WTC11 (cell line): Measurements from ENCODE around the gene RFC2. TPM values are rescaled to one million over a fixed set of nuclear protein-coding genes. Genes with fewer than 3 reads are reported as not detected.

ENCODE experiments used
- ATAC-seq: fragments of 200-7000 bp; cut with Tn5 transposase; 2 replicates; pipeline ENCODE4 v1.10.0; 2021; ENCODE audit warnings: mild to moderate bottlenecking, moderate library complexity
- CTCF ChIA-PET: fragments of 300-600 bp; sonication (Branson Sonifier 250); formaldehyde crosslinking; loops from one replicate; lab custom pipeline; 2021; ENCODE audit warnings: antibody characterized with exemption; lab: Charles Lee
- POLR2A ChIA-PET: fragments of 350-600 bp; sonication (Branson Sonifier 250); formaldehyde crosslinking; loops from one replicate; lab custom pipeline; 2021; ENCODE audit warnings: antibody characterized with exemption; lab: Charles Lee
- DNase-seq: peaks from one replicate; pipeline ENCODE4 v3.0.0; 2021; ENCODE audit warnings: low spot score
- H3K27ac Mint-ChIP-seq: 2 replicates; pipeline ENCODE4 v1.8.0; 2021; ENCODE audit warnings: mixed read lengths
- H3K27me3 Mint-ChIP-seq: 2 replicates; pipeline ENCODE4 v1.8.0; 2021; ENCODE audit warnings: low read depth, mild to moderate bottlenecking, moderate library complexity, mixed read lengths
- H3K36me3 Mint-ChIP-seq: 2 replicates; pipeline ENCODE4 v1.8.0; 2021; ENCODE audit warnings: mixed read lengths
- H3K4me1 Mint-ChIP-seq: 2 replicates; pipeline ENCODE4 v1.8.0; 2022; ENCODE audit warnings: mixed read lengths
- H3K4me3 Mint-ChIP-seq: 2 replicates; pipeline ENCODE4 v1.8.0; 2021; ENCODE audit warnings: mild to moderate bottlenecking, moderate library complexity, mixed read lengths
- H3K9me3 Mint-ChIP-seq: 2 replicates; pipeline ENCODE4 v1.8.0; 2021; ENCODE audit warnings: mixed read lengths
- CBFB ChIP-seq: sonication (generic); formaldehyde crosslinking; IDR thresholded peaks from 2 replicates; pipeline ENCODE4 v1.8.1; 2022; ENCODE audit warnings: mild to moderate bottlenecking, low read depth, missing genetic modification reagents
- CREB1 ChIP-seq: sonication (generic); formaldehyde crosslinking; IDR thresholded peaks from 2 replicates; pipeline ENCODE4 v1.8.0; 2023; ENCODE audit warnings: mild to moderate bottlenecking, missing genetic modification reagents
- JUN ChIP-seq: sonication (generic); formaldehyde crosslinking; IDR thresholded peaks from 2 replicates; pipeline ENCODE4 v1.8.0; 2023; ENCODE audit warnings: mild to moderate bottlenecking, missing genetic modification reagents
- KAT7 ChIP-seq: sonication (generic); formaldehyde crosslinking; IDR thresholded peaks from 2 replicates; pipeline ENCODE4 v1.8.1; 2023; ENCODE audit warnings: missing genetic modification reagents, mild to moderate bottlenecking, borderline replicate concordance
- NR1H2 ChIP-seq: sonication (generic); formaldehyde crosslinking; IDR thresholded peaks from 2 replicates; pipeline ENCODE4 v1.9.0; 2021; ENCODE audit warnings: mild to moderate bottlenecking, moderate library complexity, missing genetic modification reagents
- NR2C2 ChIP-seq: sonication (generic); formaldehyde crosslinking; IDR thresholded peaks from 2 replicates; pipeline ENCODE4 v1.8.0; 2022; ENCODE audit warnings: mild to moderate bottlenecking, missing genetic modification reagents
- SP1 ChIP-seq: sonication (generic); formaldehyde crosslinking; conservative IDR thresholded peaks from 2 replicates; pipeline ENCODE4 v1.8.1; 2022; ENCODE audit warnings: missing genetic modification reagents
- TEAD4 ChIP-seq: sonication (generic); formaldehyde crosslinking; IDR thresholded peaks from 2 replicates; pipeline ENCODE4 v1.8.0; 2022; ENCODE audit warnings: mild to moderate bottlenecking, missing genetic modification reagents
- ZNF138 ChIP-seq: sonication (generic); formaldehyde crosslinking; conservative IDR thresholded peaks from 2 replicates; pipeline ENCODE4 v1.8.1; 2022; ENCODE audit warnings: mild to moderate bottlenecking, moderate library complexity, missing genetic modification reagents
- ZNF671 ChIP-seq: fragments of 250-450 bp; sonication (Bioruptor Pico); IDR thresholded peaks from 2 replicates; pipeline ENCODE4 v1.8.0; 2021; ENCODE audit warnings: mild to moderate bottlenecking
- total RNA-seq: library from RNA; stranded (reverse); gene quantifications from 3 replicates; pipeline ENCODE4 v1.2.3, GENCODE V29; 2021
- TF ChIP-seq, protein P1 (sequence below): sonication (generic); formaldehyde crosslinking; IDR thresholded peaks from 2 replicates; pipeline ENCODE4 v1.8.1; 2023; ENCODE audit warnings: mild to moderate bottlenecking, missing genetic modification reagents, moderate library complexity
- TF ChIP-seq, protein P2 (sequence below): fragments of 250-450 bp; sonication (Bioruptor Pico); IDR thresholded peaks from 2 replicates; pipeline ENCODE4 v1.9.0; 2021; ENCODE audit warnings: mild to moderate bottlenecking
- TF ChIP-seq, protein P3 (sequence below): fragments of 250-450 bp; sonication (Bioruptor Pico); IDR thresholded peaks from 2 replicates; pipeline ENCODE4 v1.8.0; 2021; ENCODE audit warnings: mild to moderate bottlenecking
- TF ChIP-seq, protein P4 (sequence below): fragments of 200-600 bp; IDR thresholded peaks from 2 replicates; pipeline ENCODE4 v1.8.0; 2022; ENCODE audit warnings: antibody characterized with exemption
- TF ChIP-seq, protein P5 (sequence below): sonication (generic); formaldehyde crosslinking; IDR thresholded peaks from 2 replicates; pipeline ENCODE4 v1.8.1; 2023; ENCODE audit warnings: mild to moderate bottlenecking, missing genetic modification reagents
- TF ChIP-seq, protein P6 (sequence below): sonication (generic); formaldehyde crosslinking; IDR thresholded peaks from 2 replicates; pipeline ENCODE4 v1.8.1; 2022; ENCODE audit warnings: low read depth, missing genetic modification reagents, borderline replicate concordance
- TF ChIP-seq, protein P7 (sequence below): sonication (generic); formaldehyde crosslinking; IDR thresholded peaks from 2 replicates; pipeline ENCODE4 v1.8.0; 2022; ENCODE audit warnings: mild to moderate bottlenecking, missing genetic modification reagents
- TF ChIP-seq, protein P8 (sequence below): sonication (generic); formaldehyde crosslinking; IDR thresholded peaks from 2 replicates; pipeline ENCODE4 v1.8.0; 2022; ENCODE audit warnings: mild to moderate bottlenecking, missing genetic modification reagents

Gene RFC2
- total RNA-seq, 1 experiment from 2014 or later: 80.7 TPM

DNA sequence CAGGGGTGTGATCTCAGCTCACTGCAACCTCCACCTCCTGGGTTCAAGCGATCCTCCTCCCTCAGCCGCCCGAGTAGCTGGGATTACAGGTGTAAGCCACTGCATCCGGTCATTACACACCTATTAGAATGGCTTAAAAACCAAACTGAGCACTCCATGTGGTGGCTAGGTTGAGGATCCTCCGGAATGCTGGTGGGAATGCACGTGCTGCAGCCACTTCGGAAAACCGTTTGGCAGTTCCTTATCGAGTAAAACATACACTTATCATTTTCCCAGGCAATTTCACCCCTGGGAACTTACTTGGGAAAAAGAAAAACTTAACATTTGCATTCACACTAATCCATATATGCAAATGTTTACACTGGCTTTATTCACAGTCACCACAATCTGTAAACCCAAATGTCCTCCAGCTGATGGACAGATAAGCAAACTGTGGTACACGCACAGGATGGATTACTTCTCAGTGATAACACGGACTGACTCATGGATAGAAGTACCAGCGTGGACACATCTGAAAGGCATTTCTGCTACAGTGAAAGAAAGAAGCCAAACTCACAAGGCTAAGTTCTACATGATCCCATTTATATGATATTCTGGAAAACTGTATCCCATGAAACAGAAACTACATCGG, 20.4 kb downstream of the RFC2 start (continued):
- TF ChIP-seq, protein P1, sequence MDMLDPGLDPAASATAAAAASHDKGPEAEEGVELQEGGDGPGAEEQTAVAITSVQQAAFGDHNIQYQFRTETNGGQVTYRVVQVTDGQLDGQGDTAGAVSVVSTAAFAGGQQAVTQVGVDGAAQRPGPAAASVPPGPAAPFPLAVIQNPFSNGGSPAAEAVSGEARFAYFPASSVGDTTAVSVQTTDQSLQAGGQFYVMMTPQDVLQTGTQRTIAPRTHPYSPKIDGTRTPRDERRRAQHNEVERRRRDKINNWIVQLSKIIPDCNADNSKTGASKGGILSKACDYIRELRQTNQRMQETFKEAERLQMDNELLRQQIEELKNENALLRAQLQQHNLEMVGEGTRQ (CRISPR knock-in tag): no peak
- TF ChIP-seq, protein P2, sequence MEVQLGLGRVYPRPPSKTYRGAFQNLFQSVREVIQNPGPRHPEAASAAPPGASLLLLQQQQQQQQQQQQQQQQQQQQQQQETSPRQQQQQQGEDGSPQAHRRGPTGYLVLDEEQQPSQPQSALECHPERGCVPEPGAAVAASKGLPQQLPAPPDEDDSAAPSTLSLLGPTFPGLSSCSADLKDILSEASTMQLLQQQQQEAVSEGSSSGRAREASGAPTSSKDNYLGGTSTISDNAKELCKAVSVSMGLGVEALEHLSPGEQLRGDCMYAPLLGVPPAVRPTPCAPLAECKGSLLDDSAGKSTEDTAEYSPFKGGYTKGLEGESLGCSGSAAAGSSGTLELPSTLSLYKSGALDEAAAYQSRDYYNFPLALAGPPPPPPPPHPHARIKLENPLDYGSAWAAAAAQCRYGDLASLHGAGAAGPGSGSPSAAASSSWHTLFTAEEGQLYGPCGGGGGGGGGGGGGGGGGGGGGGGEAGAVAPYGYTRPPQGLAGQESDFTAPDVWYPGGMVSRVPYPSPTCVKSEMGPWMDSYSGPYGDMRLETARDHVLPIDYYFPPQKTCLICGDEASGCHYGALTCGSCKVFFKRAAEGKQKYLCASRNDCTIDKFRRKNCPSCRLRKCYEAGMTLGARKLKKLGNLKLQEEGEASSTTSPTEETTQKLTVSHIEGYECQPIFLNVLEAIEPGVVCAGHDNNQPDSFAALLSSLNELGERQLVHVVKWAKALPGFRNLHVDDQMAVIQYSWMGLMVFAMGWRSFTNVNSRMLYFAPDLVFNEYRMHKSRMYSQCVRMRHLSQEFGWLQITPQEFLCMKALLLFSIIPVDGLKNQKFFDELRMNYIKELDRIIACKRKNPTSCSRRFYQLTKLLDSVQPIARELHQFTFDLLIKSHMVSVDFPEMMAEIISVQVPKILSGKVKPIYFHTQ (CRISPR knock-in tag): no peak
- TF ChIP-seq, protein P3, sequence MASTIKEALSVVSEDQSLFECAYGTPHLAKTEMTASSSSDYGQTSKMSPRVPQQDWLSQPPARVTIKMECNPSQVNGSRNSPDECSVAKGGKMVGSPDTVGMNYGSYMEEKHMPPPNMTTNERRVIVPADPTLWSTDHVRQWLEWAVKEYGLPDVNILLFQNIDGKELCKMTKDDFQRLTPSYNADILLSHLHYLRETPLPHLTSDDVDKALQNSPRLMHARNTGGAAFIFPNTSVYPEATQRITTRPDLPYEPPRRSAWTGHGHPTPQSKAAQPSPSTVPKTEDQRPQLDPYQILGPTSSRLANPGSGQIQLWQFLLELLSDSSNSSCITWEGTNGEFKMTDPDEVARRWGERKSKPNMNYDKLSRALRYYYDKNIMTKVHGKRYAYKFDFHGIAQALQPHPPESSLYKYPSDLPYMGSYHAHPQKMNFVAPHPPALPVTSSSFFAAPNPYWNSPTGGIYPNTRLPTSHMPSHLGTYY (CRISPR knock-in tag): no peak
- TF ChIP-seq KAT7 (CRISPR knock-in tag) (no peak), NR2C2 (no peak), ZNF671 (no peak), ZNF138 (no peak)
- TF ChIP-seq, protein P4, sequence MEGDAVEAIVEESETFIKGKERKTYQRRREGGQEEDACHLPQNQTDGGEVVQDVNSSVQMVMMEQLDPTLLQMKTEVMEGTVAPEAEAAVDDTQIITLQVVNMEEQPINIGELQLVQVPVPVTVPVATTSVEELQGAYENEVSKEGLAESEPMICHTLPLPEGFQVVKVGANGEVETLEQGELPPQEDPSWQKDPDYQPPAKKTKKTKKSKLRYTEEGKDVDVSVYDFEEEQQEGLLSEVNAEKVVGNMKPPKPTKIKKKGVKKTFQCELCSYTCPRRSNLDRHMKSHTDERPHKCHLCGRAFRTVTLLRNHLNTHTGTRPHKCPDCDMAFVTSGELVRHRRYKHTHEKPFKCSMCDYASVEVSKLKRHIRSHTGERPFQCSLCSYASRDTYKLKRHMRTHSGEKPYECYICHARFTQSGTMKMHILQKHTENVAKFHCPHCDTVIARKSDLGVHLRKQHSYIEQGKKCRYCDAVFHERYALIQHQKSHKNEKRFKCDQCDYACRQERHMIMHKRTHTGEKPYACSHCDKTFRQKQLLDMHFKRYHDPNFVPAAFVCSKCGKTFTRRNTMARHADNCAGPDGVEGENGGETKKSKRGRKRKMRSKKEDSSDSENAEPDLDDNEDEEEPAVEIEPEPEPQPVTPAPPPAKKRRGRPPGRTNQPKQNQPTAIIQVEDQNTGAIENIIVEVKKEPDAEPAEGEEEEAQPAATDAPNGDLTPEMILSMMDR: no peak
- TF ChIP-seq, protein P5, sequence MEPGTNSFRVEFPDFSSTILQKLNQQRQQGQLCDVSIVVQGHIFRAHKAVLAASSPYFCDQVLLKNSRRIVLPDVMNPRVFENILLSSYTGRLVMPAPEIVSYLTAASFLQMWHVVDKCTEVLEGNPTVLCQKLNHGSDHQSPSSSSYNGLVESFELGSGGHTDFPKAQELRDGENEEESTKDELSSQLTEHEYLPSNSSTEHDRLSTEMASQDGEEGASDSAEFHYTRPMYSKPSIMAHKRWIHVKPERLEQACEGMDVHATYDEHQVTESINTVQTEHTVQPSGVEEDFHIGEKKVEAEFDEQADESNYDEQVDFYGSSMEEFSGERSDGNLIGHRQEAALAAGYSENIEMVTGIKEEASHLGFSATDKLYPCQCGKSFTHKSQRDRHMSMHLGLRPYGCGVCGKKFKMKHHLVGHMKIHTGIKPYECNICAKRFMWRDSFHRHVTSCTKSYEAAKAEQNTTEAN (CRISPR knock-in tag): no peak
- TF ChIP-seq, protein P6, sequence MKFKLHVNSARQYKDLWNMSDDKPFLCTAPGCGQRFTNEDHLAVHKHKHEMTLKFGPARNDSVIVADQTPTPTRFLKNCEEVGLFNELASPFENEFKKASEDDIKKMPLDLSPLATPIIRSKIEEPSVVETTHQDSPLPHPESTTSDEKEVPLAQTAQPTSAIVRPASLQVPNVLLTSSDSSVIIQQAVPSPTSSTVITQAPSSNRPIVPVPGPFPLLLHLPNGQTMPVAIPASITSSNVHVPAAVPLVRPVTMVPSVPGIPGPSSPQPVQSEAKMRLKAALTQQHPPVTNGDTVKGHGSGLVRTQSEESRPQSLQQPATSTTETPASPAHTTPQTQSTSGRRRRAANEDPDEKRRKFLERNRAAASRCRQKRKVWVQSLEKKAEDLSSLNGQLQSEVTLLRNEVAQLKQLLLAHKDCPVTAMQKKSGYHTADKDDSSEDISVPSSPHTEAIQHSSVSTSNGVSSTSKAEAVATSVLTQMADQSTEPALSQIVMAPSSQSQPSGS (CRISPR knock-in tag): no peak

DNA sequence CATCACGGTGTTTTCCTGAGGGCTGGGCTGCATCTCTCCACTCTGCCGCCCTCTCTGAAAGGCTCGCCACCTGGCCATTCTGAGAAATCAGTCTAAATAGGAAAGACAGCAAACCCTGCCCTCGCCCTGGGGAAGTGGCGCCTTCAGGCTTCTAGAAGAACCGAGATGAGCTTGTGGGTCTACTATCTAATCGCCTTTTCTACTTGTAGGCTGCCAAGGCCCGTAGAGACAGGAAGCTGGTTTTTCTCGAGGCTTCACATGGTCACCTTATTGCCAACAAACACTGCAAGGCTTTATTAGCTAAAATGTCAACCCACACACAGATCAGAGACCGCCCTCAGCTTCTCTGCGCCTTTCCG, 23.0 kb downstream of the RFC2 start:
- Mint-ChIP-seq H3K27me3 (no peaks in the 10 kb centered on the region), H3K4me1 (no peaks in the 10 kb centered on the region), H3K9me3 (no peaks in the 10 kb centered on the region), H3K36me3 (peaks cover 54% of the 10 kb centered on the region), H3K27ac (no peak overlapping the region), H3K4me3 (no peak overlapping the region)
- ChIA-PET CTCF (interaction anchor here (1.1 to 1.4 kb wide), 2 partner anchors 25 to 170 kb away, joined by 4 to 6 read pairs; no protein-coding TSS in a partner anchor), POLR2A (no interaction called here)
- TF ChIP-seq, protein P7, sequence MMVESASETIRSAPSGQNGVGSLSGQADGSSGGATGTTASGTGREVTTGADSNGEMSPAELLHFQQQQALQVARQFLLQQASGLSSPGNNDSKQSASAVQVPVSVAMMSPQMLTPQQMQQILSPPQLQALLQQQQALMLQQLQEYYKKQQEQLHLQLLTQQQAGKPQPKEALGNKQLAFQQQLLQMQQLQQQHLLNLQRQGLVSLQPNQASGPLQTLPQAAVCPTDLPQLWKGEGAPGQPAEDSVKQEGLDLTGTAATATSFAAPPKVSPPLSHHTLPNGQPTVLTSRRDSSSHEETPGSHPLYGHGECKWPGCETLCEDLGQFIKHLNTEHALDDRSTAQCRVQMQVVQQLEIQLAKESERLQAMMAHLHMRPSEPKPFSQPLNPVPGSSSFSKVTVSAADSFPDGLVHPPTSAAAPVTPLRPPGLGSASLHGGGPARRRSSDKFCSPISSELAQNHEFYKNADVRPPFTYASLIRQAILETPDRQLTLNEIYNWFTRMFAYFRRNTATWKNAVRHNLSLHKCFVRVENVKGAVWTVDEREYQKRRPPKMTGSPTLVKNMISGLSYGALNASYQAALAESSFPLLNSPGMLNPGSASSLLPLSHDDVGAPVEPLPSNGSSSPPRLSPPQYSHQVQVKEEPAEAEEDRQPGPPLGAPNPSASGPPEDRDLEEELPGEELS (CRISPR knock-in tag): no peak
- no peak for TF ChIP-seq CBFB
- no peak for TF ChIP-seq JUN
- TF ChIP-seq, protein P8, sequence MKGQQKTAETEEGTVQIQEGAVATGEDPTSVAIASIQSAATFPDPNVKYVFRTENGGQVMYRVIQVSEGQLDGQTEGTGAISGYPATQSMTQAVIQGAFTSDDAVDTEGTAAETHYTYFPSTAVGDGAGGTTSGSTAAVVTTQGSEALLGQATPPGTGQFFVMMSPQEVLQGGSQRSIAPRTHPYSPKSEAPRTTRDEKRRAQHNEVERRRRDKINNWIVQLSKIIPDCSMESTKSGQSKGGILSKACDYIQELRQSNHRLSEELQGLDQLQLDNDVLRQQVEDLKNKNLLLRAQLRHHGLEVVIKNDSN (CRISPR knock-in tag): no peak
- TF ChIP-seq CREB1 (CRISPR knock-in tag): no peak
- no peak for TF ChIP-seq TEAD4 (CRISPR knock-in tag)
- no peak for TF ChIP-seq SP1 (CRISPR knock-in tag)
- TF ChIP-seq NR1H2 (CRISPR knock-in tag): no peak
- TF ChIP-seq ZNF671: no peak
- ATAC-seq: no peak
- no peak for DNase-seq
